ENCODE measurements around the gene CD68.

The CD68 gene, protein sequence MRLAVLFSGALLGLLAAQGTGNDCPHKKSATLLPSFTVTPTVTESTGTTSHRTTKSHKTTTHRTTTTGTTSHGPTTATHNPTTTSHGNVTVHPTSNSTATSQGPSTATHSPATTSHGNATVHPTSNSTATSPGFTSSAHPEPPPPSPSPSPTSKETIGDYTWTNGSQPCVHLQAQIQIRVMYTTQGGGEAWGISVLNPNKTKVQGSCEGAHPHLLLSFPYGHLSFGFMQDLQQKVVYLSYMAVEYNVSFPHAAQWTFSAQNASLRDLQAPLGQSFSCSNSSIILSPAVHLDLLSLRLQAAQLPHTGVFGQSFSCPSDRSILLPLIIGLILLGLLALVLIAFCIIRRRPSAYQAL

DNA sequence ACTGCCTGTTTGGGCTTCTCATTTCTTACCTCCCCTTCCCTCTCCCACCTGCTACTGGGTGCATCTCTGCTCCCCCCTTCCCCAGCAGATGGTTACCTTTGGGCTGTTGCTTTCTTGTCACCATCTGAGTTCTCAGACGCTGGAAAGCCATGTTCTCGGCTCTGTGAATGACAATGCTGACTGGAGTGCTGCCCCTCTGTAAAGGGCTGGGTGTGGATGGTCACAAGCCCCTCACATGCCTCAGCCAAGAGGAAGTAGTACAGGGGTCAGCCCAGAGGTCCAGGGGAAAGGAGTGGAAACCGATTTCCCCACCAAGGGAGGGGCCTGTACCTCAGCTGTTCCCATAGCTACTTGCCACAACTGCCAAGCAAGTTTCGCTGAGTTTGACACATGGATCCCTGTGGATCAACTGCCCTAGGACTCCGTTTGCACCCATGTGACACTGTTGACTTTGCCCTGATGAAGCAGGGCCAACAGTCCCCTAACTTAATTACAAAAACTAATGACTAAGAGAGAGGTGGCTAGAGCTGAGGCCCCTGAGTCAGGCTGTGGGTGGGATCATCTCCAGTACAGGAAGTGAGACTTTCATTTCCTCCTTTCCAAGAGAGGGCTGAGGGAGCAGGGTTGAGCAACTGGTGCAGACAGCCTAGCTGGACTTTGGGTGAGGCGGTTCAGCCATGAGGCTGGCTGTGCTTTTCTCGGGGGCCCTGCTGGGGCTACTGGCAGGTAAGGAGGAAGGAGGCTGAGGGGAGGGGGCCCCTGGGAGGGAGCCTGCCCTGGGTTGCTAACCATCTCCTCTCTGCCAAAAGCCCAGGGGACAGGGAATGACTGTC lies at the start of gene CD68:
Gene CD68 (plus strand): TSS at position 638 of the 833 bp plus-strand sequence. CDS start 40 bp downstream, at position 678.
- peak; percentile 87 for DNase-seq (ENCODE audit: low spot score)

DNA sequence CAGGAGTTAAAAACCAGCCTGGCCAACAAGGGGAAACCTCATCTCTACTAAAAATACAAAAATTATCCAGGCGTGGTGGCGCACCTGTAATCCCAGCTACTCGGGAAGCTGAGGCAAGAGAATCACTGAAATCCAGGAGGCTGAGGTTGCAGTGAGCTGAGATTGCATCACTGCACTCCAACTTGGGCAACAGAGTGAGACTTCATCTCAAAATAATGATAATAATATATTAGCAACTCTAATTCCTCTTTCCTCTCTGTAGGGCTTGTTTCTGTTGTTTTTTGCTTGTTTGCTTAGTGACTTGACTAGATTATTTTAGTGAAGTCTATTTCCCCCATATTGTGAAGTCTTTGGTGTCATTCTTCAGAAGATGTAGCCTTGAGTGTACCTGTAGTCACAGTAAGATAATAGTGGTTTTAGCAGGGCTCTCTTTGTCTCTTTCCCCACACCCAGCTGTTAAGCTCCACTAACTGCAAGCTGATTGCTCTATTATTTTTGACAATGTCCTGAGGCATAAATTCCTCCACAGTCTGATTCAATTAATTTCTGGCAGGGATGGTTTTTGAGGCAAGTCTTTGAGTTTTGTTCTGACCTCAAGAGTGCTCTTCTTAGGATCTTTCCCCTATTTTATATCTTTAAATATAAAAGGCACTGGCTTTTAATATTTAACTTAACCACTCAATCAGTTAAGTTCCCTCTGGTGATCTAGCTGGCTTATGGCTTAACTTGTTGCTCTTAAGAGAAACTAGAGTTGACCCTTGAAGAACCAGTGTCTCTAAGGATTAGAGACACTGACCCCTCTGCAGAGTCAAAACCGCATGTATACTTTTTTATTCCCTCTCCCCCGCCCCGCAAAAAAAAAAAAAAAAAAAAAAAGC lies 49.2 kb upstream of the CD68 start:
- no peak for DNase-seq (ENCODE audit: low spot score)

DNA sequence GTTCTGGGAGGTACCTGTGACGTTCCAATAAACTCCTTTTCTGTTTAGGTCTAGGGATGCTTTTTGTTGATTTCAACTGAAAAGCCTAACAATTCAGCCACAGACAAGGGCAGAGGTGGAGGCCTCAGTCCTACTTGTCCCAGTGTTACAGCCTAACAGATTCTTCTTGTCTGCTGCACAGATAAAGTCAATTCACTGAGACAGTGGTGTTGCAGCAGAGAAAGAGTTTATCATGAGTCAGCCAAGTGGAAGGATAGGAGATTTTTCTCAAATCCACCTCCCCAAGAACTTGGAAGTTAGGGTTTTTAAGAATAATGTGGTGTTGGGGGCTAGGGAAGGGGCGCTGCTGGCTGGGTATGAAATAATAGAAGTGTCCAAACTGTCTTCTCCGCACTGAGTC lies 41.4 kb upstream of the CD68 start:
- no peak for DNase-seq (ENCODE audit: low spot score)

DNA sequence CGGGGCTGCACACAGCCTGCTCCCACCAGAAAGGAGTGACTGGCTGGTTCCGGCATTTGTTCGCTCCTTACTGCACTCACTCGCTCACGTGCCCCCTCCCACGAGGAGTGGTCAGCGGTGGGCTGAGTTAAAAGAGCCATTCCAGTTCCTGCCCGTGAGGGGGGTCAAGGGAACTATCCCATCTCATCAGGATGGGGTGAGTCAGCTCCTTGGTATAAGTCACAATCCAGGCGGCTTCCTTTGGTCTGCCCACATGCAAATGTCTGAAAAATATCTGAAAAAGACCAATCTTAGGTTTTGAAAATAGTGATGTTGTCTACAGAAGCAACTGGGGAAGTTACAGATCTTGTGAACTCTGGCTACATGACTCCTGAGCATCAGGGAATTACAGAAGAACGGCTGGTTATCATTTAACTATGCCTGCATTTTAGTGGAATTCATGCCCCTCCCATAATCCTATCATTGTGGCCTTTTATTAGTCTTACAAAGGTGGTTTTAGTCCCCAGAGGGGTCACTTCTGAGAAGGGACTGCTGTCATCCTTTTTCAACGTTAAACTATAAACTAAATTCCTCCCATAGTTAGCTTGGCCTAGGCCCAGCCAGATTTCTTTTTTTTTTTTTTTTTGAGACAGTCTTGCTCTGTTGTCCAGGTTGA lies 40.4 kb upstream of the CD68 start:
- DNase-seq (ENCODE audit: low spot score), result no peak

DNA sequence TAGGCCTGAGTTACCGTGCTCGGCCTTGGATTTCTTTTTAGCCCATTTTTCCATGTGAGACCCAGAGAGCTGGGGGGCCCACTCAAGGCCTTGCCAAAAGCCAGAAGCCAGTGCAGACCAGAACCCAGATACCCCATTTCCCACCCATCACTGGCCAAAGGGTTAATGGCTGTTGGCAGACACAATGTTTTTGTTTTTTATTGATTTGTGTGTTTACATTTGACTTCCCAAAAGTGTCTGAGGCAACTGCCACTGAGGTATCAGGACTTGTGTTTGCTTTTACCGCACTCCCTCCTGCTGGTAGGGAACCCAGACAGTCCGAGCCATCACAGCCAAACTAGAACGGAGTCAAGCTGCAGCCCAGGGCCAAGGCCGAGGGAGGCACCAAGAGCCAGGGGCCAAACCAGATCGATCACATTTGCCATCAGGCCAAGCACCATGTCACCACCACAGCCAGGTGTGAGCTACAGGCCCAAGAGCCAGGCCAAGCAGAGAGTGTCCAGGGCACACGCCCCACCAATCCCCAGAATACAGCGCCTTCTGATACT lies 38.3 kb upstream of the CD68 start:
- DNase-seq (ENCODE audit: low spot score), result no peak

DNA sequence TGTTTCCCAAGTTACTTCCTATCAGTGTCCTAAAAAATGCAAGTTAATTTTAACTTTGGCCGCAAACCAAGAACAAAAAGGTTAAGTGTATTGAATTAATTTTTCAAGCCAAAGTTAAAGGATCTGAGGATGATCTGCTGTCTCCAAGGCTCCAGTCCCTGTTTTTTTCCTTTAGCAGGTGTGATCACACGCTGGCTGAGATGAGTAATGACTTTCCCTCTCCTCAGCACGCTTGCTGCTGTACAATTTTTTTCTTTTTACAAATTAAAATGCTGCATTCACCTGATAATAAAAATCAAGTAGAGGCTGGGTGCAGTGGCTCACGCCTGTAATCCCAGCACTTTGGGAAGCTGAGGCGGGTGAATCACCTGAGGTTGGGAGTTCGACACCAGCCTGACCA lies 34.5 kb upstream of the CD68 start:
- DNase-seq (ENCODE audit: low spot score), result no peak

DNA sequence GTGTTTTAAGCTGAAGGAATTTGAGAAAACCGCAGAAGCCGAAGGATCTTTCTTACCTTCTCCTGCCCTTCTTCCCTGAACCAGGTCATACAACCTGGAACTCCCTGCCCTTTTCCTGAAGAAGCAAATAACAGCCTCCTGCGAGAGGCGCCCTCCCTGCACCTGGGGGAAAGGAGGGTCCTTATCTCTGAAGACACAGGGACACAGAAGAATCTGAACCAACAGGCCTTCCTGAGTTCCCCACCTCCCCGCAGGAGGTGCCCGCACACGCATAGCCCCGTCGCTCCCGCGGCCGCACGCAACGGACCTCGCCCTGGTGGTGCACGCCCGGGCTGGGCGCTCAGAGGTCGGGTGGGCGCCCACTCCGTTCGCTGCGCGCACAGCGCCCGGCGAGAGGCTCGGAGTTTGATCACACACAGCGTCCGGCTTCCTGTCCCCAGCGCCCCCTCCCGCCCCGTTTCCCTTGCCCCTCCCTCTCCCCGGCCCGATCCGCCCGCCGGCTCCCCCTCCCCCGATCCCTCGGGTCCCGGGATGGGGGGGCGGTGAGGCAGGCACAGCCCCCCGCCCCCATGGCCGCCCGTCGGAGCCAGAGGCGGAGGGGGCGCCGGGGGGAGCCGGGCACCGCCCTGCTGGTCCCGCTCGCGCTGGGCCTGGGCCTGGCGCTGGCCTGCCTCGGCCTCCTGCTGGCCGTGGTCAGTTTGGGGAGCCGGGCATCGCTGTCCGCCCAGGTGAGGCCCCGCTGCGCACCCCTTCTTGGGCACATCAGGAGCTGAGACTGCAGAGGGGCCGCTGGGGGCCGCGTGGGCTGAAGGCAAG lies 30.6 kb upstream of the CD68 start, which contains the start of gene TNFSF12:
Gene TNFSF12 (plus strand): TSS at position 474 of the 816 bp plus-strand sequence. CDS start 96 bp downstream, at position 570.
- no peak for DNase-seq (ENCODE audit: low spot score)

DNA sequence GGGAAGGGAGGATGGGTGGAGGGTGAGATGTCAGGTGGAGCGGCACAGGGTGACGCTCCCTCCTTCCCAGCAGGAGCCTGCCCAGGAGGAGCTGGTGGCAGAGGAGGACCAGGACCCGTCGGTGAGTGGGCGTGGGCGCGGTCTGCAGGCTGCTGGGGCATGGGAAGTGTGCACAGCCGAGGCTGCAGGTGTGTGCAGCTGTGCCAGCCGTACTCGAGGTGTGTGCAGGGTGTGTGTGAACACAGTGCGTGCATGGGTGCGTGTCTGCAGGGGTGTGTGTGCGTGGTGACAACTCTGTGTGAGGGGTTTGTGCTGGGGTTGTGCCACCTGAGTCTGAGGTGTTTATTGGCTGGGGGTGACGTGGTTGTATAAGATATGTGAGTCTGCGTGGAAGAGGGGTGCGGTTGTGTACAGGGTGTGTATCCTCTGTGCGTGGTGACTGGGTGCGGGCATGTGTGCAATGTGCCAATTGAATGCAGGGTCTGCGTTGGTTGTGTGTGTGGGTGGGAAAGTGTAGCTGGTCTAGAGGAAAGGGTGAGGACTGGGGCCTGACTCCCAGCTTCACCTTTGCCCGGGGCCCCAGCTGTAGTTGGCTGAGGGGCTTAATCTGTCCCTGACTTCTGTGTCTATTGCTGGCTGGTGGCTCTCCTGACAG lies 29.9 kb upstream of the CD68 start:
- DNase-seq (ENCODE audit: low spot score), result no peak

DNA sequence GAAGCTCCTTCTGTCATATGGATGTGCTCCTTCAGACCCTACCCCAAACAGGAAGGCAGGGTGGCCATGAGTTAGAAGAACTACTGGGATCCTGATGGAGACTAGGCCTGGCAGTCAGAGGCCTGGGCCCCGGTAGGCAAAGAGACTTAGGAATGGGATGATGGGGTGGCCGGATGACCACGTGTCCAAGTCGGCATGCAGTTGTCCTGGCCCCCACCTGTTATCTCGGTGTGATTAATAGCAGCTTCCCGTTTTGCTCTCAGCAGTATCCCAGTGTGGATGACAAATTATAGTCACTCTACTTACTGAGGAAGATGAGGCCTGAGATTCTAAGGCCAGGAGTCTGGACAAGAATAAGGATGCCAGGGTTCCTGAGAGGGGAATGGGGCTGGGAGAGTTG lies 29.1 kb upstream of the CD68 start:
- DNase-seq (ENCODE audit: low spot score), result no peak

DNA sequence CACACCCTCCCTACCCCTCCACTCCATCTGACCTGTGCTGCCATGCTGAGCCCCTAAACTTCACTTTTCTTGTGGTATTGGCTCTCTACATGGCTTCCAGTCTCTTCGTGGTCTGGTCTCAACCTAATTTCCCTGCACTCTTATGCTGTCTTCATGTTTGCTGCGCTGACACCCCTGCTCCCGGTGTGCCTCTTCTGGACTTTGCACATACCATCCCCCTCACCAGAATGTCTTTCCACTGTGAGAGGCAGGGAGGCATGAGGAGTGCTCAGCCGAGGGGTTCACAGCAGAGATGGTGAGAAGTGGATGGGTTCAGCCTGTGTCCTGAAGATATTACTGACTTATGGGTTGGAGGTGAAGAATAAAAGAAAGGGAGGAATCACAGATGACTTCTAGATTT lies 28.0 kb upstream of the CD68 start:
- no peak for DNase-seq (ENCODE audit: low spot score)

DNA sequence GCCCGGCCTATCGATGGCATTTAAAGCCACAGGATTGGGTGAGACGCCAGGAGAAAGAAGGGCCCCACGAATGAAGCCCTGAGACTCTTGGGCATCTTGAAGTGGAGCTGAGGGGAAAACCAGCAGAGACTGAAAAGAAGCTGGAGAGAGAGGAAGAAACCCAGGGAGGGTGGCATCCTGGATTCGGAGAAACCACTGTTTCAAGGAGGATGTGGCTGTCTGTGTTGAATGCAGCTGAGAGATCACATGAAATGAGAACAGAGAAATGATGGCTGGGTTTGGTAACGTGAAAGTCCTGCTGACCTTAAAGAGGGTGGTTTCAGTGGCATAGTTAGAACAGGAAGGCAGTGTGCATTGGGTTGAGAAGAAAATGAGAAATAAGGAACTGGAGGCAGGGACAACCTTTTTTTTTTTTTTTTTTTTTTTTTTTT lies 26.8 kb upstream of the CD68 start:
- DNase-seq (ENCODE audit: low spot score), result no peak

DNA sequence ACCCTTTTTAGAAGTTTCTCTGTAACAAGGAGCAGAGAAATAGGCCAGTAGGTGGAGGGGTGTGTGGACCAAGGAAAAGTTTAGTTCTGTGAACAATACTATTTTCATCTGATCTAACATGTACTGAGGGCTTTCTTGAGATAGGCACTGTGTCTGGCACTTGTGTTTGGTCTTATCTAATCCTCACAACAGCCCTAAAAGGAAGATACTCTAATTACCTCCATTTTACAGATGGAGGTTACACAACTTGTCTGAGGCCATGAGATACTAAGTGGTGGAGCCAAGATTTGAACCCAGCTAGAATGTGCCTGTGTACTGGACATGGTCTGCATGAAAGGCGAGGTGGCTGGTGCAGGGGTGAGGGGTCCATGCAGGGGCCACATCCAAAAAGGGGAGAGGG lies 26.1 kb upstream of the CD68 start:
- no peak for DNase-seq (ENCODE audit: low spot score)

DNA sequence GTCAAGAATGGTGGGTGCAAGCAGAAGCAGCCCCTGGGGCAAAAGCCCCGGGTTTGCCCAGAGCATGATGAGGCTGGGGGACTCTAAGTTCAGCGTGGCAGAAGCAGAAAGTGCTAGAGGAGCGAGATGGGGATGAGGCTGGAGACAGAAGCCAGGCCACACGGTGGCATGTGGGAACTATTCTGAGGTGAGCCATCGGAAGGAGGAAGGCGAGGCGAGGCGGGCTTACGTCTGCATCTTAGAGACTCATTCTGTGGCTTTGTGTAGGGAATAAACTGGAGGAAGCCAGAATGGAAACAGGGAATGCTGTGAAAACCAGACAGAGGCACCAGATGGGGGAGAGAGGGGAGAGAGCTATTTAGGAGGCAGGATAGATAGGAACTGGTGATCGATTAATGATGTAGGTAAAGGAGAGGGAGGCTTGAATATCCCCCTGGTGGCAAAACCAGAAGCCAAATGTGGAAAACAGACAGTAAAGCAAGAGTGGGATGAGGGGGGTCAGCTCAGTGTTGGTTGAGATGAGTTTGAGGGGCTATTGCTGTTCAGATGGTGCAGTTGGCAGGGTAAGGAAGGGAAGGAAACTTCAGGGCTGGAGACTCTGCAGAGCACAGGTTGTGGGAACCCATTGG lies 24.0 kb upstream of the CD68 start:
- peak; percentile 13 for DNase-seq (ENCODE audit: low spot score)

DNA sequence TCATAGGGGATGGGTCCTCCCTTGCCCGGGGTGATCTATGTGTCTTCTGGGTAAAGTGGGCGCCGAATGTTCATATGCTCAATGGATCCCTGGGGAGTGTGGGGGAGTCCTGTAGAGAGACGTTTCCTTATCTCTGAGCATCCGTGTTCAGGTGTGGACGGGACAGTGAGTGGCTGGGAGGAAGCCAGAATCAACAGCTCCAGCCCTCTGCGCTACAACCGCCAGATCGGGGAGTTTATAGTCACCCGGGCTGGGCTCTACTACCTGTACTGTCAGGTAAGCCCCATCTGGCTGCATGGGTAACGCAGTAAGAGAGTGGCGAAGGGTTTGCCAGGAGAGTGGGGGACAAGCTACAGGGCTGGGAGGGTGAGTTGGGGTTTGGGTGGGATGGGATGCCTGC lies 22.8 kb upstream of the CD68 start:
- no peak for DNase-seq (ENCODE audit: low spot score)

DNA sequence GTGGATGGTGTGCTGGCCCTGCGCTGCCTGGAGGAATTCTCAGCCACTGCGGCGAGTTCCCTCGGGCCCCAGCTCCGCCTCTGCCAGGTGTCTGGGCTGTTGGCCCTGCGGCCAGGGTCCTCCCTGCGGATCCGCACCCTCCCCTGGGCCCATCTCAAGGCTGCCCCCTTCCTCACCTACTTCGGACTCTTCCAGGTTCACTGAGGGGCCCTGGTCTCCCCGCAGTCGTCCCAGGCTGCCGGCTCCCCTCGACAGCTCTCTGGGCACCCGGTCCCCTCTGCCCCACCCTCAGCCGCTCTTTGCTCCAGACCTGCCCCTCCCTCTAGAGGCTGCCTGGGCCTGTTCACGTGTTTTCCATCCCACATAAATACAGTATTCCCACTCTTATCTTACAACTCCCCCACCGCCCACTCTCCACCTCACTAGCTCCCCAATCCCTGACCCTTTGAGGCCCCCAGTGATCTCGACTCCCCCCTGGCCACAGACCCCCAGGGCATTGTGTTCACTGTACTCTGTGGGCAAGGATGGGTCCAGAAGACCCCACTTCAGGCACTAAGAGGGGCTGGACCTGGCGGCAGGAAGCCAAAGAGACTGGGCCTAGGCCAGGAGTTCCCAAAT lies 22.2 kb upstream of the CD68 start:
- DNase-seq (ENCODE audit: low spot score), result no peak

DNA sequence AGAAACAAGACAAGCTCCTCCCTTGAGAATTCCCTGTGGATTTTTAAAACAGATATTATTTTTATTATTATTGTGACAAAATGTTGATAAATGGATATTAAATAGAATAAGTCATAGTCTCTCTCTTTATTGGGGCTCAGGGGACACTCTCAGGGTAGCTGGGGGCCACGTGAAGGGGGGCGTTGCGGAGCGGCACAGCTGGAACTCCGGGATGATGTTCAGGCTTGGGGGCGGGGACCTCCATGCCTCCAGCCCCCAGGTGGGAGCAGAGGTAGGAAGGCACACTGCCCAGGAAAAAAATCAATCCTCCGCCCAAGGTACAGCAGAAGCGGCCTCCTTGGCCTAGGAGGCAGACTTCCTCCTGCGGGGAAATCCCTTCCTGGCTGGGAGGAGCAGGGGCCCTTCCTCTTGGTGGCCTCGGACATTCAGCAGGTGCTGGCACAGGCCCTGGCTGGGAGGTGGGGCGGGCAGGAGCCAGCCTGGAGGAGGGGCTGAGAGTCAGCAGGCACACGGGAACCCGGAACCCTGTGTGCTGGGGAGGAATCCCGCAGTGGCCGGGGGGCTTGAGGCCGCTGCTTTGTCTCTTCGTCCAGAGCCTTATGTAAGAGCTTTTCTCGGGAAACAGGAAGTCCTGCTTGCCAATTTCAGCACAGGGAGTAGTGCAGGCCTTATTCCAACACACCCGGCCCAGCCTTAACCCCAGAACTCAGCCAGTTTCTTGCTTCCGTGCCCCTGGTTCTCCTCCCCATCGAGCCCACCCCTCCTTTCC lies 21.5 kb upstream of the CD68 start:
- no peak for DNase-seq (ENCODE audit: low spot score)

DNA sequence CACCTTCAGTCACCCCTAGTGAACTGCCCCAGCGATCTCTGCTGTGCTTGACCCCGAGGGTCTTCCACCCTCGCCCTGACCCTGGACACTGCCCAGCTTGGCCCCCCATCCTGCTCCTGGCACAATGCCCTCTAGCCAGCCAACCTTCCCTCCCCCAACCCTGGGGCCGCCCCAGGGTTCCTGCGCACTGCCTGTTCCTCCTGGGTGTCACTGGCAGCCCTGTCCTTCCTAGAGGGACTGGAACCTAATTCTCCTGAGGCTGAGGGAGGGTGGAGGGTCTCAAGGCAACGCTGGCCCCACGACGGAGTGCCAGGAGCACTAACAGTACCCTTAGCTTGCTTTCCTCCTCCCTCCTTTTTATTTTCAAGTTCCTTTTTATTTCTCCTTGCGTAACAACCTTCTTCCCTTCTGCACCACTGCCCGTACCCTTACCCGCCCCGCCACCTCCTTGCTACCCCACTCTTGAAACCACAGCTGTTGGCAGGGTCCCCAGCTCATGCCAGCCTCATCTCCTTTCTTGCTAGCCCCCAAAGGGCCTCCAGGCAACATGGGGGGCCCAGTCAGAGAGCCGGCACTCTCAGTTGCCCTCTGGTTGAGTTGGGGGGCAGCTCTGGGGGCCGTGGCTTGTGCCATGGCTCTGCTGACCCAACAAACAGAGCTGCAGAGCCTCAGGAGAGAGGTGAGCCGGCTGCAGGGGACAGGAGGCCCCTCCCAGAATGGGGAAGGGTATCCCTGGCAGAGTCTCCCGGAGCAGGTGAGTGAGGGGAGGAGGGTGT lies 20.7 kb upstream of the CD68 start, which contains the start of gene TNFSF13:
Gene TNFSF13 (plus strand): TSS at position 207 of the 776 bp plus-strand sequence. CDS start 290 bp downstream, at position 497.
- DNase-seq (ENCODE audit: low spot score), result no peak
